Liver (tissue), 3 donors: ENCODE data around the gene CHERP.

ENCODE experiments used
- ATF3 ChIP-seq: IDR thresholded peaks from 2 replicates; pipeline ENCODE4 v1.6.1; 2016; ENCODE audit warnings: antibody characterized with exemption
- GABPA ChIP-seq, 2 donors: IDR thresholded peaks in 1 of 2; conservative IDR thresholded peaks in 1 of 2; 2 replicates each; pipeline ENCODE4 v1.6.1; 2016; ENCODE audit warnings: antibody characterized with exemption in 2 of 2, mild to moderate bottlenecking in 1 of 2, moderate library complexity in 1 of 2
- HNF4A ChIP-seq, 2 donors: conservative IDR thresholded peaks; 2 replicates each; pipeline ENCODE4 v1.6.1; 2016; ENCODE audit warnings: antibody characterized with exemption in 2 of 2, mild to moderate bottlenecking in 2 of 2
- JUND ChIP-seq, 2 donors: IDR thresholded peaks; 2 replicates each; pipeline ENCODE4 v1.6.1; 2016; ENCODE audit warnings: antibody characterized with exemption in 2 of 2
- MAX ChIP-seq: IDR thresholded peaks from 2 replicates; pipeline ENCODE4 v1.6.1; 2016; ENCODE audit warnings: antibody characterized with exemption
- RAD21 ChIP-seq, 2 donors: IDR thresholded peaks; 2 replicates each; pipeline ENCODE4 v1.6.1; 2016; ENCODE audit warnings: antibody characterized with exemption in 2 of 2, mild to moderate bottlenecking in 2 of 2
- REST ChIP-seq: IDR thresholded peaks from 2 replicates; pipeline ENCODE4 v1.6.1; 2016; ENCODE audit warnings: antibody characterized with exemption, mild to moderate bottlenecking
- SP1 ChIP-seq: IDR thresholded peaks from 2 replicates; pipeline ENCODE4 v1.6.1; 2018; ENCODE audit warnings: antibody characterized with exemption, mild to moderate bottlenecking
- YY1 ChIP-seq: IDR thresholded peaks from 2 replicates; pipeline ENCODE4 v1.6.1; 2016; ENCODE audit warnings: antibody characterized with exemption, mild to moderate bottlenecking
- ZBTB33 ChIP-seq: IDR thresholded peaks from 2 replicates; pipeline ENCODE4 v1.6.1; 2016; ENCODE audit warnings: antibody characterized with exemption
- TF ChIP-seq, protein P1 (sequence below): fragments of 150-350 bp; IDR thresholded peaks from 2 replicates; pipeline ENCODE4 v1.5.1; 2017; ENCODE audit warnings: improper control_type of control experiment, low read depth, low read length; ENCODE audit not compliant: missing input control
- donor health status: healthy.
- donor health status: healthy.

DNA sequence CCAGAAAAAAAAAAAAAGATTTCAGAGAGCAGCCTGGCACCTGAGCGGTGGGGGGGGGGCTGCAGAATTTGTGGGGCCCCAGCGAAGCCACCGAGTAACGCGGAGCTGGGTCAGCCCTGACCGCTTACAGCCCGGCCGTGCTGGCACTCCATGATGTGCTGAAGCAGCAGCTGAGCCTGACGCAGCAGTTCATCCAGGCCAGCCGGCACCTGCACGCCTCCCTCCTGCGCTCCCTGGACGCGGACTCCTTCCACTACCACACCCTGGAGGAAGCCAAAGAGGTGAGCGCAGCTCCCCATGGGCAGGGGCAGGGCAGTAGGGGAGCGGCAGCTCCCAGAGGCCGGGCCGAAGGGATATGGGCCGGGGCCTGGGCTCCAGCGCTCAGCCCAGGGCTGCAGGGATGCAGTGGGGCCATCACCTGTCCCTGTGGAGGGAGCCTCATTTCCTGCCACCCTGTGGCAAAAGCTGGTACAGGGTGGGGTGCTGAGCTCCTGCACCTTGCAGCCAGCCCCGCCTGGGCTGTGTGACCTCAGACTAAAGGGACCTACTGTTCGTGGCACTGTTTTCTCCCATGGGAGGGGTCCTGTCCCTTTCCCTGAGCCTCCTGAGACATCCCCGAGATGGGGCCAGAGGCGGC, 27.7 kb downstream of the CHERP start:
- TF ChIP-seq JUND (IDR thresholded peaks at IDR 0.05) (no peak), ZBTB33 (no peak), REST (no peak), MAX (no peak), SP1 (no peak), ATF3 (no peak), RAD21 (IDR thresholded peaks at IDR 0.05) (no peak), YY1 (no peak), GABPA (IDR thresholded peaks at IDR 0.05 in 1 of 2, conservative IDR thresholded peaks at IDR 0.05 in 1 of 2) (no peak), HNF4A (conservative IDR thresholded peaks at IDR 0.05) (no peak)
- TF ChIP-seq, protein P1, sequence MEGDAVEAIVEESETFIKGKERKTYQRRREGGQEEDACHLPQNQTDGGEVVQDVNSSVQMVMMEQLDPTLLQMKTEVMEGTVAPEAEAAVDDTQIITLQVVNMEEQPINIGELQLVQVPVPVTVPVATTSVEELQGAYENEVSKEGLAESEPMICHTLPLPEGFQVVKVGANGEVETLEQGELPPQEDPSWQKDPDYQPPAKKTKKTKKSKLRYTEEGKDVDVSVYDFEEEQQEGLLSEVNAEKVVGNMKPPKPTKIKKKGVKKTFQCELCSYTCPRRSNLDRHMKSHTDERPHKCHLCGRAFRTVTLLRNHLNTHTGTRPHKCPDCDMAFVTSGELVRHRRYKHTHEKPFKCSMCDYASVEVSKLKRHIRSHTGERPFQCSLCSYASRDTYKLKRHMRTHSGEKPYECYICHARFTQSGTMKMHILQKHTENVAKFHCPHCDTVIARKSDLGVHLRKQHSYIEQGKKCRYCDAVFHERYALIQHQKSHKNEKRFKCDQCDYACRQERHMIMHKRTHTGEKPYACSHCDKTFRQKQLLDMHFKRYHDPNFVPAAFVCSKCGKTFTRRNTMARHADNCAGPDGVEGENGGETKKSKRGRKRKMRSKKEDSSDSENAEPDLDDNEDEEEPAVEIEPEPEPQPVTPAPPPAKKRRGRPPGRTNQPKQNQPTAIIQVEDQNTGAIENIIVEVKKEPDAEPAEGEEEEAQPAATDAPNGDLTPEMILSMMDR: no peak
